HepG2 (cell line): ENCODE measurements around the gene INSR. TPM values are rescaled to one million over a fixed set of nuclear protein-coding genes. Genes with fewer than 3 reads are reported as not detected.
"Not testable (repeated sequence)": the region's sequence is repeated elsewhere in the genome, so short reads cannot be mapped to it uniquely, and the experiment has no call there.

Experiments used
- ATAC-seq: fragments of 200-7000 bp; cut with Tn5 transposase; 3 replicates; pipeline ENCODE4 v1.9.1; 2020; ENCODE audit warnings: mild to moderate bottlenecking, moderate library complexity
- BruUV-seq: library from RNA; stranded (reverse); fragments of 400-500 nt; replicated peaks from 2 replicates; lab custom pipeline; 2021; lab: Mats Ljungman, UMichigan
- CTCF ChIA-PET: fragments of 300-600 bp; formaldehyde crosslinking; extraction: SDS; loops from one replicate; lab custom pipeline; 2021; ENCODE audit warnings: low total read pairs, inconsistent platforms, low intra/inter-chr PET ratio; lab: Yijun Ruan, JAX
- POLR2A ChIA-PET: fragments of 350-600 bp; sonication (Branson Sonifier 250); formaldehyde crosslinking; loops from one replicate; lab custom pipeline; 2020; ENCODE audit warnings: antibody characterized with exemption, inconsistent platforms; lab: Yijun Ruan, JAX
- DNase-seq: peaks from one replicate; pipeline ENCODE4 v3.0.0-alpha.2; 2015; ENCODE audit warnings: low spot score
- FAIRE-seq: peaks from 3 replicates; lab custom pipeline; 2011; peaks lifted over from hg19 to GRCh38; lab: Jason Lieb, UNC
- H2AFZ ChIP-seq: one replicate; pipeline ENCODE4 v1.6.1; 2011; ENCODE audit warnings: low read length, inconsistent platforms
- H3K27ac ChIP-seq: fragments of 300-600 bp; 3 replicates; pipeline ENCODE4 v1.8.0; 2011; ENCODE audit warnings: mixed run types, mild to moderate bottlenecking, mixed read lengths, low read length, inconsistent platforms; ENCODE audit not compliant: insufficient read depth; ENCODE audit errors: extremely low read length
- H3K27me3 ChIP-seq, 2 experiments: fragments of 200-600 bp in 1 of 2; 2 replicates in 1 of 2; 3 replicates in 1 of 2; pipeline versions ENCODE4 v1.6.0 to v1.8.0; 2011; ENCODE audit warnings: low read length in 2 of 2, mild to moderate bottlenecking in 2 of 2, moderate library complexity in 2 of 2, inconsistent platforms in 1 of 2; ENCODE audit not compliant: insufficient read depth in 2 of 2, control insufficient read depth in 1 of 2
- H3K36me3 ChIP-seq, 2 experiments: fragments of 200-600 bp in 1 of 2; replicated peaks in 1 of 2; 2 replicates in 1 of 2; 3 replicates in 1 of 2; pipeline versions ENCODE4 v1.5.1 to v1.8.0; 2011; ENCODE audit warnings: low read length in 2 of 2, inconsistent platforms in 1 of 2; ENCODE audit not compliant: insufficient read depth in 2 of 2, control insufficient read depth in 1 of 2
- H3K4me1 ChIP-seq: 2 replicates; pipeline ENCODE4 v1.5.1; 2012; ENCODE audit warnings: low read length, inconsistent platforms; ENCODE audit not compliant: insufficient read depth
- H3K4me2 ChIP-seq: 2 replicates; pipeline ENCODE4 v1.6.0; 2011; ENCODE audit warnings: low read depth, low read length, inconsistent platforms
- H3K4me3 ChIP-seq, 3 experiments: fragments of 200-600 bp in 1 of 3; sonication (generic), shearing (Covaris generic) in 1 of 3; replicated peaks in 1 of 3; 2 replicates each; pipeline ENCODE4 v1.5.1; 2011 to 2016; ENCODE audit warnings: low read length in 3 of 3, inconsistent platforms in 2 of 3, low read depth in 2 of 3, mild to moderate bottlenecking in 2 of 3, control low read depth in 1 of 3, mixed read lengths in 1 of 3; ENCODE audit not compliant: insufficient read depth in 1 of 3
- H3K79me2 ChIP-seq: one replicate; pipeline ENCODE4 v1.6.1; 2011; ENCODE audit warnings: low read length, inconsistent platforms; ENCODE audit not compliant: insufficient read depth
- H3K9ac ChIP-seq: 2 replicates; pipeline ENCODE4 v1.6.0; 2011; ENCODE audit warnings: mild to moderate bottlenecking, low read depth, low read length, inconsistent platforms; ENCODE audit not compliant: insufficient read depth
- H3K9me3 ChIP-seq: 2 replicates; pipeline ENCODE4 v1.5.1; 2012; ENCODE audit warnings: mild to moderate bottlenecking, low read length
- H4K20me1 ChIP-seq: 2 replicates; pipeline ENCODE4 v1.6.0; 2011; ENCODE audit warnings: inconsistent platforms, mild to moderate bottlenecking, low read length, moderate library complexity; ENCODE audit not compliant: insufficient read depth
- ARNTL ChIP-seq: sonication (generic); formaldehyde crosslinking; IDR thresholded peaks from 2 replicates; pipeline ENCODE4 v1.4.0; 2020; ENCODE audit warnings: mild to moderate bottlenecking, missing genetic modification reagents
- DR1 ChIP-seq: sonication (generic); formaldehyde crosslinking; IDR thresholded peaks from 2 replicates; pipeline ENCODE4 v1.8.0; 2021; ENCODE audit warnings: mild to moderate bottlenecking, missing genetic modification reagents, inconsistent platforms
- KLF12 ChIP-seq: sonication (generic); formaldehyde crosslinking; IDR thresholded peaks from 2 replicates; pipeline ENCODE4 v1.4.0; 2020; ENCODE audit warnings: missing genetic modification reagents, borderline replicate concordance
- U2AF1 ChIP-seq: fragments of 200-400 bp; formaldehyde crosslinking; optimal IDR thresholded peaks from 2 replicates; pipeline ENCODE3; 2017; ENCODE audit warnings: mild to moderate bottlenecking, low read depth, low read length
- ZNF598 ChIP-seq: sonication (generic); formaldehyde crosslinking; IDR thresholded peaks from 2 replicates; pipeline ENCODE4 v1.5.1; 2020; ENCODE audit warnings: mild to moderate bottlenecking, missing genetic modification reagents, borderline replicate concordance
- ZNF780A ChIP-seq: sonication (generic); formaldehyde crosslinking; IDR thresholded peaks from 2 replicates; pipeline ENCODE4 v1.8.0; 2022; ENCODE audit warnings: mild to moderate bottlenecking, missing genetic modification reagents, moderate library complexity
- WGBS: methylation state at CpG from one replicate; pipeline ENCODE4 v1.1.6; 2017; ENCODE audit warnings: low lambda C conversion rate; 5-methylcytosine and 5-hydroxymethylcytosine counted together
- in situ Hi-C: cut with HindIII; loops from 2 replicates; pipeline ENCODE4 v1.10.0; 2017; ENCODE audit warnings: low pct_unique_long_range_greater_than_20kb; ENCODE audit not compliant: extremely low pct_ligation_motif_present
- intact Hi-C: fragments of 100-400 bp; cut with micrococcal nuclease; formaldehyde crosslinking; loops from one replicate; pipeline ENCODE4 v1.10.0; 2022; ENCODE audit not compliant: unreplicated experiment
- polyA plus RNA-seq, 8 experiments: library from polyadenylated mRNA; depleted of rRNA in 3 of 8; stranded (reverse) in 7 of 8; unstranded in 1 of 8; fragments of >200 nt; fragmentation: Illumina TruSeq in 4 of 8; extraction: Trizol in 4 of 8; gene quantifications; 2 replicates each; pipeline versions ENCODE4 v1.2.1 to v1.2.3, GENCODE V29; 2011 to 2016; ENCODE audit warnings: low read depth in 4 of 8, missing spikeins in 1 of 8, mixed read lengths in 1 of 8; ENCODE audit not compliant: insufficient read depth in 1 of 8
- total RNA-seq, 5 experiments: library from RNA; depleted of rRNA; stranded (reverse); fragments of >200 nt; fragmentation: Illumina TruSeq; extraction: Trizol; gene quantifications; 2 replicates each; pipeline ENCODE4 v1.2.3, GENCODE V29; 2016; ENCODE audit warnings: low read depth in 1 of 5

Gene INSR
- total and polyA plus RNA-seq, 2 of the 13 experiments (the other 11 are each of a cell fraction or from before 2014, with no cell fraction given): 24.2 to 29.8 TPM

DNA sequence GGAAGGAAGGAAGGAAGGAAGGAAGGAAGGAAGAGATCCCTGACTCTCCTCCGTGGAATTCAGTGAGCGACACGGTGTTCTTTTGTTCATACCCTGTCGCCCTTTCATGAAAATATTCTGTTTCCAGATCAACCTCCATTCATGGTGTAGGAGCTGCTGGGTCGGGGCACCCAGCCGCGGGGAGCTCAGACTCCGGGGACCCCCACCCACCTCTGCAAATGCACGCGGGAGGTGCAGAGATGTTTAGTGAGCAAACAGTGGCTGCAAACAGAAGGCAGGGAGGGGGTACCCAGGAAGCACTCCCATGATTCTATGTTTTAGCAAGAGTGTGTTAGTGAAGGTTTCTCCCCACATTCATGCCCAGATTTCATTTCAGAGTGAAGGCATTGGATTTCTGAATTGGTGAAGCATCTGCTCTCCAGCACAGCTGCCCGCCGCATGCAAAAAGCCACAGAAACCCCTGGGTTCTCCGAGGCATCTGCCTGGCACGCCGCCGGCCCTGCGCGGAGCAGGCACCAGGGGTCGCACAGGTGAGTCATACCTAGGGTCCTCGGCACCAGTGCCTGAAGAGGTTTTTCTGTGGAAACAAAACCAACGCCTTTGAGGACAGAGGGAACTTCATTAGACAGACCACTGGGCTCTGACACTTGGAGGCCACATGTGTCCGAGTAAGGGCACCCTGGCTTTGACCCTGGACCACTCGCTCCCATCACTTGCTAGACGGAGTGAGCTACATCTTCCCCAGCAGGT is 144.1 kb downstream of the INSR start:
- H3K27ac ChIP-seq: no peak overlapping the region
- in situ Hi-C loops: loop anchor here (5.0 kb wide), 1 partner anchor 192 kb away; no protein-coding TSS in a partner anchor
- DNase-seq: no peak
- no peak for TF ChIP-seq ARNTL (CRISPR knock-in tag)
- TF ChIP-seq DR1 (CRISPR knock-in tag): no peak
- no peak for TF ChIP-seq ZNF598 (CRISPR knock-in tag)
- TF ChIP-seq U2AF1: no peak
- TF ChIP-seq ZNF780A (CRISPR knock-in tag): no peak
- no peak for TF ChIP-seq KLF12 (CRISPR knock-in tag)
- POLR2A ChIA-PET: no interaction called here
- H3K4me1 ChIP-seq: peaks cover 24% of the 10 kb centered on the region
- no peak overlapping the region for H3K4me2 ChIP-seq
- H3K4me3 ChIP-seq: no peak overlapping the region
- FAIRE-seq: no peak
- no peaks in the 10 kb centered on the region for H3K27me3 ChIP-seq
- WGBS: 89% methylated on average over 19 of the region's 24 CpGs
- no peak overlapping the region for H2AFZ ChIP-seq
- peaks cover 12% of the 10 kb centered on the region for H3K9me3 ChIP-seq
- BruUV-seq: no TSS peak
- H4K20me1 ChIP-seq: no peaks in the 10 kb centered on the region
- no peaks in the 10 kb centered on the region for H3K79me2 ChIP-seq
- CTCF ChIA-PET: interaction anchor here (1.8 to 2.4 kb wide), 2 partner anchors 176 to 190 kb away, joined by 5 to 32 read pairs; no protein-coding TSS in a partner anchor
- intact Hi-C loops: loop anchor here (2.0 kb wide), 2 partner anchors 145 to 191 kb away; partner anchors contain the start of gene INSR
- ATAC-seq: no peak
- H3K9ac ChIP-seq: no peak overlapping the region
- H3K36me3 ChIP-seq: peaks cover 1 to 5% of the 10 kb centered on the region in 2 experiments; a peak in 2 of 5 replicates

DNA sequence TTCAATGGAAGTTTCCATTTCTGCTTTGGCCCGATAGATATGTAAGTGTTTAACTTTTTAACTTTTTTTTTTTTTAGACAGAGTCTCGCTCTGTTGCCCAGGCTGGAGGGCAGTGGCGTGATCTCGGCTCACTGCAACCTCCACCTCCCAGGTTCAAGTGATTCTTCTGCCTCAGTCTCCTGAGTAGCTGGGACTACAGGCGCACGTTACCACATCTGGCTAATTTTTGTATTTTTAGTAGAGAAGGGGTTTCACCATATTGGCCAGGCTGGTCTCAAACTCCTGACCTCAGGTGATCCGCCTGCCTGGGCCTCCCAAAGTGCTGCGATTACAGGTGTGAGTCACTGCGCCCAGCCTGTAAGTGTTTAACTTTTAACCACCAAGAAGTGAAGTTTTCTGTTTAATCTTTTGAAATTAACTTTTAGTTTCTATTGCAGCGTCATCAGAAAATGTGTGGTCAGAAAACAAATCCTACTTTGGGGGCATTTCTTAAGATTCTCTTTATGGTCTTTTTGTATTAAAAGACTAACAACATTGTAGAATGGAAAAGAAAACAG is 147.0 kb downstream of the INSR start:
- CTCF ChIA-PET, DNase-seq, H2AFZ ChIP-seq, BruUV-seq, ATAC-seq, H3K4me3 ChIP-seq, H4K20me1 ChIP-seq, FAIRE-seq, intact Hi-C loops, H3K9ac ChIP-seq, POLR2A ChIA-PET, H3K79me2 ChIP-seq, H3K27ac ChIP-seq, H3K27me3 ChIP-seq, H3K4me2 ChIP-seq: not testable (repeated sequence)
- in situ Hi-C loops: loop anchor here (5.0 kb wide), 1 partner anchor 195 kb away; no protein-coding TSS in a partner anchor
- WGBS: 99% methylated on average over 10 of the region's 10 CpGs
- Histone ChIP-seq H3K36me3 (peaks cover 3 to 15% of the 10 kb centered on the region in 2 experiments; a peak in 3 of 5 replicates), H3K4me1 (peaks cover 13% of the 10 kb centered on the region), H3K9me3 (peaks cover 12% of the 10 kb centered on the region)

DNA sequence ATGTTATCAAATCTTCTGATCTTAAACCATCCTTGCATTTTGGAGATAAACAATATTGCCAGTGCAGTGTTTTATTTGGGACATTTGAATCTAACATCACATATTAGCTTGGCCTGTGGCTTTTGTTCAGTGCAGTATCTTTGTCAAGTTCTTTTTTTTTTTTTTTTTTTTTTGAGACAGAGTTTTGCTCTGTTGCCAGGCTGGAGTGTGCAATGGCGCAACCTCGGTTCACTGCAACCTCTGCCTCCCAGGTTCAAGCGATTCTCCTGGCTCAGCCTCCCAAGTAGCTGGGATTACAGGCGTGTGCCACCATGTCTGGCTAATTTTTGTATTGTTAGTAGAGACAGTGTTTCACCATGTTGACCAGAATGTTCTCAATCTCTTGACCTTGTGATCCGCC is 148.1 kb downstream of the INSR start:
- DNase-seq, H2AFZ ChIP-seq, H3K4me3 ChIP-seq, BruUV-seq, H4K20me1 ChIP-seq, H3K4me1 ChIP-seq, H3K27me3 ChIP-seq, H3K9ac ChIP-seq, CTCF ChIA-PET, FAIRE-seq, H3K27ac ChIP-seq, H3K4me2 ChIP-seq, ATAC-seq, H3K79me2 ChIP-seq, intact Hi-C loops: not testable (repeated sequence)
- POLR2A ChIA-PET: interaction anchor here (0.6 kb wide), 1 partner anchor 11 kb away, joined by 4 read pairs; no protein-coding TSS in a partner anchor
- in situ Hi-C loops: loop anchor here (5.0 kb wide), 1 partner anchor 196 kb away; no protein-coding TSS in a partner anchor
- H3K9me3 ChIP-seq: peaks cover 12% of the 10 kb centered on the region
- H3K36me3 ChIP-seq: peaks cover 7 to 26% of the 10 kb centered on the region in 2 experiments
- WGBS: 96% methylated on average over 5 of the region's 5 CpGs
